Measurements from ENCODE around the gene ZBED2. TPM values are rescaled to one million over a fixed set of nuclear protein-coding genes. Genes with fewer than 3 reads are reported as not detected.
"Not testable (repeated sequence)": the region's sequence is repeated elsewhere in the genome, so short reads cannot be mapped to it uniquely, and the experiment has no call there.

ZBED2 gene
- total and polyA plus RNA-seq, 2 experiments from 2014 or later: not detected

DNA sequence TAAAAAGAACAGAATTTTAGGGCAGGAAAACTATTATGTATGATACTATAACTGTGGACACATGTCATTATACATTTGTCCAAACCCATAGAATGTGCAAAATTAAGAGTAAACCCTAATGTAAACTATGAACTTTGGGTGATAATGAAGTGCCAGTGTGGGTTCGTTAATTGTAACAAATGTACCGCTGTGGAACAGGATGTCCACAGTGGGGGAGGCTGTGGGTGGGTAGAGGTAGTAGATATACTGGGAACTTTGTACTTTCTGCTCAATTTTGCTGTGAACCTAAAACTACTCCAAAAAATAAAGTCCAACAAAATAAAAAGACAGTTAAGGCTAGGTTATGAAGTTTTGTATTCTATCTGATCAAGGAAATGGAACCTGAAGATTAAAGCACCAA is 28.3 kb downstream of the ZBED2 start:
- Histone ChIP-seq H3K9me2 (ENCODE audit: insufficient read depth) (peaks cover 6% of the 10 kb centered on the region; the same call in 1 of the 2 replicates), H3K4me1 (ENCODE audit: insufficient read depth) (no peaks in the 10 kb centered on the region), H3K79me2 (replicated peaks; ENCODE audit: insufficient read depth) (no peaks in the 10 kb centered on the region), H3K36me3 (ENCODE audit: insufficient read depth) (no peaks in the 10 kb centered on the region), H3K4me3 (no peak overlapping the region), H3K27ac (ENCODE audit: low read depth) (no peak overlapping the region), H2AFZ (0 out of 2 replicates have a peak overlapping the region, but pooled peaks have one; percentile 21), H4K20me1 (replicated peaks; ENCODE audit: insufficient read depth) (no peaks in the 10 kb centered on the region), H3F3A (replicated peaks; ENCODE audit: low read depth) (no peaks in the 10 kb centered on the region), H3K27me3 (ENCODE audit: insufficient read depth) (no peaks in the 10 kb centered on the region), H3K4me2 (no peak overlapping the region)
- peaks cover 3% of the 10 kb centered on the region; the same call in 1 of the 3 replicates for H3K4me1 Mint-ChIP-seq
- no peaks in the 10 kb centered on the region for H3K36me3 Mint-ChIP-seq (ENCODE audit: low read depth)
- no peak overlapping the region for H3K27ac Mint-ChIP-seq
- DNase-seq (ENCODE audit: low spot score): no peak
- TF ChIP-seq EZH2phosphoT487 (IDR thresholded peaks at IDR 0.05; ENCODE audit: unreplicated experiment): no peak
- no peak for TF ChIP-seq ZNF331 (CRISPR knock-in tag; IDR thresholded peaks at IDR 0.05; ENCODE audit: low read depth)
- TF ChIP-seq ZNF462 (CRISPR knock-in tag; IDR thresholded peaks at IDR 0.05): no peak
- TF ChIP-seq EZH2 (IDR thresholded peaks at IDR 0.05; ENCODE audit: low read depth, unreplicated experiment): no peak
- no peak for TF ChIP-seq POLR2AphosphoS5 (IDR thresholded peaks at IDR 0.05; ENCODE audit: low read depth)
- H3K27me3 Mint-ChIP-seq (ENCODE audit: insufficient read depth, low read depth, poor library complexity): no peaks in the 10 kb centered on the region
- no peak for ATAC-seq
- H3K9me3 Mint-ChIP-seq: peaks cover 6% of the 10 kb centered on the region; the same call in 2 of the 3 replicates
- H3K4me3 Mint-ChIP-seq: no peak overlapping the region

DNA sequence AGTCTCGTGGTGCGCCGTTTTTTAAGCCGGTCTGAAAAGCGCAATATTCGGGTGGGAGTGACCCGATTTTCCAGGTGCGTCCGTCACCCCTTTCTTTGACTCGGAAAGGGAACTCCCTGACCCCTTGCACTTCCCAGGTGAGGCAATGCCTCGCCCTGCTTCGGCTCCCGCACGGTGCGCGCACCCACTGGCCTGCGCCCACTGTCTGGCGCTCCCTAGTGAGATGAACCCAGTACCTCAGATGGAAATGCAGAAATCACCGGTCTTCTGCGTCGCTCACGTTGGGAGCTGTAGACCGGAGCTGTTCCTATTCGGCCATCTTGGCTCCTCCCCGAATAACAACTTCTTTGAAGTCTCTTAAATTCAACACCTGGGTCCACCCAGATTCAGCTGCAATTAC is 33.2 kb downstream of the ZBED2 start:
- Histone ChIP-seq H2AFZ (peak overlapping the region; percentile 90; the same call in 1 of the 2 replicates), H3K27ac (ENCODE audit: low read depth) (peak overlapping the region; percentile 55; the same call in 1 of the 2 replicates)
- H3K4me1 Mint-ChIP-seq; H3K4me3 ChIP-seq; H3F3A ChIP-seq (replicated peaks; ENCODE audit: low read depth); H3K27ac Mint-ChIP-seq; H3K9me3 Mint-ChIP-seq; ATAC-seq; H3K4me1 ChIP-seq (ENCODE audit: insufficient read depth); H3K27me3 Mint-ChIP-seq (ENCODE audit: insufficient read depth, low read depth, poor library complexity); H3K79me2 ChIP-seq (replicated peaks; ENCODE audit: insufficient read depth); H4K20me1 ChIP-seq (replicated peaks; ENCODE audit: insufficient read depth); H3K27me3 ChIP-seq (ENCODE audit: insufficient read depth); H3K36me3 ChIP-seq (ENCODE audit: insufficient read depth); H3K9me2 ChIP-seq (ENCODE audit: insufficient read depth); H3K4me3 Mint-ChIP-seq; H3K4me2 ChIP-seq; H3K36me3 Mint-ChIP-seq (ENCODE audit: low read depth): not testable (repeated sequence)
- DNase-seq (ENCODE audit: low spot score): peak; percentile 9

All from GM23338 (cell line).